ENCODE results near the gene CASP2.

- TF ChIP-seq CTCF (IDR thresholded peaks at IDR 0.05), result no peak
- no peak for TF ChIP-seq BHLHE40 (IDR thresholded peaks at IDR 0.05; ENCODE audit: low read depth, low read length)
- TF ChIP-seq EP300 (IDR thresholded peaks at IDR 0.05), result no peak
- TF ChIP-seq HEYL (CRISPR knock-in tag; IDR thresholded peaks at IDR 0.05), result no peak
- TF ChIP-seq MAX (IDR thresholded peaks at IDR 0.05), result no peak
- no peak for TF ChIP-seq GATA3 (IDR thresholded peaks at IDR 0.05; ENCODE audit: borderline replicate concordance)
- no peak for TF ChIP-seq HDAC2 (IDR thresholded peaks at IDR 0.05)
- TF ChIP-seq HOXA7 (CRISPR knock-in tag; IDR thresholded peaks at IDR 0.05), result no peak
- no peak for TF ChIP-seq POLR2A (IDR thresholded peaks at IDR 0.05; ENCODE audit: low read length)
- TF ChIP-seq REST (IDR thresholded peaks at IDR 0.05), result no peak
- no peak for TF ChIP-seq MYC (IDR thresholded peaks at IDR 0.05; ENCODE audit: borderline replicate concordance, low read length)
These were observed 2.2 kb upstream of the CASP2 start for GRCh38 chr7:143285806-143286521.

All from A549 (cell line).